OCI-LY1 (cell line): Measurements from ENCODE around the gene UNC13D.

Experiments used
- CTCF ChIP-seq: fragments of 200-600 bp; sonication (generic), shearing (Covaris generic); IDR thresholded peaks from 2 replicates; pipeline ENCODE4 v1.5.1; 2017; ENCODE audit warnings: mild to moderate bottlenecking, antibody characterized with exemption, low read length, moderate library complexity, mixed read lengths
- EZH2 ChIP-seq: fragments of 200-600 bp; sonication (generic), shearing (Covaris generic); IDR thresholded peaks from 2 replicates; pipeline ENCODE4 v1.8.0; 2017; ENCODE audit warnings: borderline replicate concordance, mixed run types, mild to moderate bottlenecking, antibody characterized with exemption, low read length, moderate library complexity, mixed read lengths

DNA sequence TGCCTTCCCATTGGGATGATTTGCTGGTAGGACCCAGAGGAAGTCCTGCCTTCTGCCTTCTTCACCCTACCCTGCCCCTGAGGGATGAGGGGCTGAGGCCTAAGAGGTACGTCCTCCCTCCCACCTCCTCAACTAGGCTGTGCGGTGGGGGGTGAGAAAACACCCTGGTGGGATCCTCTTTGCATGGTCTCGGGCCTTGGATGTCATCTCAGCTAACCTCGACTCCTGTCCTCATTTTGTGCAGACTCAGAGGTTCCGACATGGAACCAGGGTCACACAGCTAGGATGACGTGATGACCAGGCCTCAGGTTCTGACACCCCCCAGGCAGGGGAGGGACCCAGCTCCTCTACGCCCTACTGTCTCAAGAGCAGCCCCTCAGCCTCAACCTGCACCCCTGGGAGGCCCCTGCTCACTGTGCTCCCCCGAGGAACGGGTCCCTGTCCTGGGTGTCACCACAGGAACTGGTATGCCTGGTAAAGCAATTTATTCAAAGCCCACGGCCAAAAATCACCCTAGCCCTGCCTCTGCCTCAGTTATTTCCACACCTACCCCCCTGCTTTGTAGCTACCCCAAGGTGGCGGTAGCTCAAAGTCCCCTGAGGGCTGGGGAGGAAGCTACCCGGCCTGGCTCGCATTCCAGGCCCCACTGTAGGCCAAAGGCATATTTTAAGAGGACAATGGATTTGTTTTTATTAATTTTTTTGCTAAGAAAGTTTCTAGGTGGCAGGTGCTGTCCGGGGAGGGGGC, 17.5 kb downstream of the UNC13D start:
- TF ChIP-seq CTCF, result no peak
- TF ChIP-seq EZH2, result no peak
